Liver (tissue), 9 donors: ENCODE results near the gene ZNF346. TPM values are rescaled to one million over a fixed set of nuclear protein-coding genes. Genes with fewer than 3 reads are reported as not detected.

Source experiments
- DNase-seq: peaks from one replicate; pipeline ENCODE4 v3.0.0-alpha.2; 2017; ENCODE audit warnings: low spot score
- H3K27ac ChIP-seq, 2 donors: one replicate each; pipeline ENCODE4 v1.7.0; 2013; ENCODE audit warnings: inconsistent platforms in 2 of 2, low read length in 2 of 2, control low read depth in 1 of 2, low read depth in 1 of 2, mild to moderate bottlenecking in 1 of 2
- H3K27me3 ChIP-seq, 4 donors: one replicate each; pipeline versions ENCODE4 v1.6.1 to v1.7.0; 2013; ENCODE audit warnings: low read length in 3 of 4, inconsistent platforms in 1 of 4, mild to moderate bottlenecking in 1 of 4, moderate library complexity in 1 of 4; ENCODE audit not compliant: control insufficient read depth in 4 of 4, insufficient read depth in 4 of 4
- H3K36me3 ChIP-seq, 4 donors: one replicate each; pipeline versions ENCODE4 v1.6.1 to v1.7.0; 2013; ENCODE audit warnings: low read length in 3 of 4, mild to moderate bottlenecking in 3 of 4, low read depth in 1 of 4, moderate library complexity in 1 of 4; ENCODE audit not compliant: control insufficient read depth in 4 of 4, insufficient read depth in 3 of 4
- H3K4me1 ChIP-seq, 4 donors: one replicate each; pipeline versions ENCODE4 v1.6.1 to v1.7.0; 2013; ENCODE audit warnings: low read length in 3 of 4, mild to moderate bottlenecking in 3 of 4, moderate library complexity in 1 of 4; ENCODE audit not compliant: control insufficient read depth in 4 of 4, insufficient read depth in 4 of 4
- H3K4me3 ChIP-seq, 3 donors: one replicate each; pipeline versions ENCODE4 v1.6.1 to v1.7.0; 2013; ENCODE audit warnings: low read length in 3 of 3, control low read depth in 1 of 3, low read depth in 1 of 3, mild to moderate bottlenecking in 1 of 3
- H3K9ac ChIP-seq, 2 donors: one replicate each; pipeline ENCODE4 v1.7.0; 2013; ENCODE audit warnings: low read length in 2 of 2, mild to moderate bottlenecking in 2 of 2, moderate library complexity in 2 of 2, control low read depth in 1 of 2, low read depth in 1 of 2
- H3K9me3 ChIP-seq, 4 donors: one replicate each; pipeline versions ENCODE4 v1.6.1 to v1.7.0; 2013; ENCODE audit warnings: low read length in 3 of 4; ENCODE audit not compliant: control insufficient read depth in 4 of 4
- CTCF ChIP-seq: fragments of 150-350 bp; IDR thresholded peaks from 2 replicates; pipeline ENCODE4 v1.5.1; 2017; ENCODE audit warnings: improper control_type of control experiment, low read depth, low read length; ENCODE audit not compliant: missing input control
- EGR1 ChIP-seq, 2 donors: IDR thresholded peaks; 2 replicates each; pipeline ENCODE4 v1.6.1; 2016 to 2018; ENCODE audit warnings: antibody characterized with exemption in 2 of 2, low read depth in 2 of 2
- FOXA1 ChIP-seq: IDR thresholded peaks from 2 replicates; pipeline ENCODE4 v1.6.1; 2016; ENCODE audit warnings: antibody characterized with exemption
- FOXA2 ChIP-seq: IDR thresholded peaks from 2 replicates; pipeline ENCODE4 v1.6.1; 2016; ENCODE audit warnings: antibody characterized with exemption
- GABPA ChIP-seq, 2 donors: IDR thresholded peaks in 1 of 2; conservative IDR thresholded peaks in 1 of 2; 2 replicates each; pipeline ENCODE4 v1.6.1; 2016; ENCODE audit warnings: antibody characterized with exemption in 2 of 2, mild to moderate bottlenecking in 1 of 2, moderate library complexity in 1 of 2
- HNF4A ChIP-seq, 2 donors: conservative IDR thresholded peaks; 2 replicates each; pipeline ENCODE4 v1.6.1; 2016; ENCODE audit warnings: antibody characterized with exemption in 2 of 2, mild to moderate bottlenecking in 2 of 2
- HNF4G ChIP-seq: IDR thresholded peaks from 2 replicates; pipeline ENCODE4 v1.6.1; 2016; ENCODE audit warnings: antibody characterized with exemption
- JUND ChIP-seq, 2 donors: IDR thresholded peaks; 2 replicates each; pipeline ENCODE4 v1.6.1; 2016; ENCODE audit warnings: antibody characterized with exemption in 2 of 2
- NR2F2 ChIP-seq: IDR thresholded peaks from 2 replicates; pipeline ENCODE4 v1.6.1; 2016; ENCODE audit warnings: antibody characterized with exemption
- RAD21 ChIP-seq, 2 donors: IDR thresholded peaks; 2 replicates each; pipeline ENCODE4 v1.6.1; 2016; ENCODE audit warnings: antibody characterized with exemption in 2 of 2, mild to moderate bottlenecking in 2 of 2
- SP1 ChIP-seq: IDR thresholded peaks from 2 replicates; pipeline ENCODE4 v1.6.1; 2018; ENCODE audit warnings: antibody characterized with exemption, mild to moderate bottlenecking
- TAF1 ChIP-seq: conservative IDR thresholded peaks from 2 replicates; pipeline ENCODE4 v1.6.1; 2016; ENCODE audit warnings: antibody characterized with exemption, mild to moderate bottlenecking
- YY1 ChIP-seq: IDR thresholded peaks from 2 replicates; pipeline ENCODE4 v1.6.1; 2016; ENCODE audit warnings: antibody characterized with exemption, mild to moderate bottlenecking
- WGBS: extraction: QIAGEN DNeasy Blood & Tissue Kit; methylation state at CpG from one replicate; pipeline ENCODE4 v1.1.7; 2013; 5-methylcytosine and 5-hydroxymethylcytosine counted together
- polyA plus RNA-seq, 2 donors: library from polyadenylated mRNA; stranded (reverse) in 1 of 2; unstranded in 1 of 2; fragments of 200-250 nt in 1 of 2; fragments of >200 nt in 1 of 2; fragmentation: Nextera tagmentation in 1 of 2; extraction: Ambion mirVana in 1 of 2; gene quantifications; one replicate each; pipeline versions ENCODE4 v1.2.1 to v1.2.3, GENCODE V29; 2013 to 2015
- total RNA-seq, 2 donors: library from RNA; depleted of rRNA; stranded (reverse); fragments of >200 nt; gene quantifications; one replicate each; pipeline ENCODE4 v1.2.3, GENCODE V29; 2014
- TF ChIP-seq, protein P1 (sequence below): IDR thresholded peaks from 2 replicates; pipeline ENCODE4 v1.6.1; 2016; ENCODE audit warnings: antibody characterized with exemption
- TF ChIP-seq, protein P2 (sequence below): IDR thresholded peaks from 2 replicates; pipeline ENCODE4 v1.6.1; 2016; ENCODE audit warnings: antibody characterized with exemption
- TF ChIP-seq, protein P3 (sequence below): IDR thresholded peaks from 2 replicates; pipeline ENCODE4 v1.6.1; 2016; ENCODE audit warnings: antibody characterized with exemption, mild to moderate bottlenecking
- TF ChIP-seq, protein P4 (sequence below): IDR thresholded peaks from 2 replicates; pipeline ENCODE4 v1.6.1; 2016; ENCODE audit warnings: antibody characterized with exemption
- donor health status: healthy.
- donor health status: healthy.
- donor health status: healthy.
- donor health status: healthy.
- donor health status: healthy.

ZNF346 gene
- total and polyA plus RNA-seq, 4 donors: 3.7 to 11.0 (median 6.4) TPM

GRCh38 chr5:177018341-177018740 is 4.2 kb upstream of the ZNF346 start (continued):
- TF ChIP-seq CTCF: no peak
- TF ChIP-seq, protein P1, sequence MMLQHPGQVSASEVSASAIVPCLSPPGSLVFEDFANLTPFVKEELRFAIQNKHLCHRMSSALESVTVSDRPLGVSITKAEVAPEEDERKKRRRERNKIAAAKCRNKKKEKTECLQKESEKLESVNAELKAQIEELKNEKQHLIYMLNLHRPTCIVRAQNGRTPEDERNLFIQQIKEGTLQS: no peak
- TF ChIP-seq RAD21 (IDR thresholded peaks at IDR 0.05): no peak
- no peak for TF ChIP-seq HNF4A (conservative IDR thresholded peaks at IDR 0.05)
- no peak for TF ChIP-seq GABPA (IDR thresholded peaks at IDR 0.05 in 1 of 2, conservative IDR thresholded peaks at IDR 0.05 in 1 of 2)

DNA sequence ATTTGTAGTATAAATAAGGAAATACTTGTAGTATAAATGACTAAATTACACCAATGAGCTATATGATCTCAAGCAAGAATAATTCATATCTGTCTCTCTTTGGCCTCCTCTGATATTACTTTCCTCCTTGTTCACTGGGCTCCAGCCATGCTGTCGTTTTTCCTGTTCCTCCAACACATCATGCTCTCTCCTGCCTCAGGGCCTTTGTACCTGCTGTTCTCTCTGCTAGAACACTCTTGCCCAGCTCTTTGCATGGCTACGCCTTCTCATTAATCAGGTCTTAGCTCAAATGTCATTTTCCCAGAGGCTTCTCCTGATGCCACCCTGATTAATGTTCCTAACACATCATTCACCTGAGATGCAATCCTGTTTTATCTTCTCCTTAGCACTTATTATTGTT is 2.5 kb upstream of the ZNF346 start:
- no peak for TF ChIP-seq YY1
- no peak for TF ChIP-seq SP1
- Histone ChIP-seq H3K27ac (no peak overlapping the region), H3K4me1 (peaks cover 2 to 16% (median 10%) of the 10 kb centered on the region in 4 donors), H3K9ac (no peak overlapping the region), H3K27me3 (no peaks in the 10 kb centered on the region), H3K4me3 (no peak overlapping the region), H3K36me3 (peaks cover 0 to 1% (median 0%) of the 10 kb centered on the region in 4 donors), H3K9me3 (no peaks in the 10 kb centered on the region)
- no peak for DNase-seq
- over 99% methylated on average over 2 of the region's 2 CpGs for WGBS

GRCh38 chr5:177023303-177023664 is 788 bp downstream of the ZNF346 start:
- TF ChIP-seq, protein P2, sequence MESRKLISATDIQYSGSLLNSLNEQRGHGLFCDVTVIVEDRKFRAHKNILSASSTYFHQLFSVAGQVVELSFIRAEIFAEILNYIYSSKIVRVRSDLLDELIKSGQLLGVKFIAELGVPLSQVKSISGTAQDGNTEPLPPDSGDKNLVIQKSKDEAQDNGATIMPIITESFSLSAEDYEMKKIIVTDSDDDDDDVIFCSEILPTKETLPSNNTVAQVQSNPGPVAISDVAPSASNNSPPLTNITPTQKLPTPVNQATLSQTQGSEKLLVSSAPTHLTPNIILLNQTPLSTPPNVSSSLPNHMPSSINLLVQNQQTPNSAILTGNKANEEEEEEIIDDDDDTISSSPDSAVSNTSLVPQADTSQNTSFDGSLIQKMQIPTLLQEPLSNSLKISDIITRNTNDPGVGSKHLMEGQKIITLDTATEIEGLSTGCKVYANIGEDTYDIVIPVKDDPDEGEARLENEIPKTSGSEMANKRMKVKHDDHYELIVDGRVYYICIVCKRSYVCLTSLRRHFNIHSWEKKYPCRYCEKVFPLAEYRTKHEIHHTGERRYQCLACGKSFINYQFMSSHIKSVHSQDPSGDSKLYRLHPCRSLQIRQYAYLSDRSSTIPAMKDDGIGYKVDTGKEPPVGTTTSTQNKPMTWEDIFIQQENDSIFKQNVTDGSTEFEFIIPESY: no peak
- TF ChIP-seq YY1: no peak
- TF ChIP-seq, protein P3, sequence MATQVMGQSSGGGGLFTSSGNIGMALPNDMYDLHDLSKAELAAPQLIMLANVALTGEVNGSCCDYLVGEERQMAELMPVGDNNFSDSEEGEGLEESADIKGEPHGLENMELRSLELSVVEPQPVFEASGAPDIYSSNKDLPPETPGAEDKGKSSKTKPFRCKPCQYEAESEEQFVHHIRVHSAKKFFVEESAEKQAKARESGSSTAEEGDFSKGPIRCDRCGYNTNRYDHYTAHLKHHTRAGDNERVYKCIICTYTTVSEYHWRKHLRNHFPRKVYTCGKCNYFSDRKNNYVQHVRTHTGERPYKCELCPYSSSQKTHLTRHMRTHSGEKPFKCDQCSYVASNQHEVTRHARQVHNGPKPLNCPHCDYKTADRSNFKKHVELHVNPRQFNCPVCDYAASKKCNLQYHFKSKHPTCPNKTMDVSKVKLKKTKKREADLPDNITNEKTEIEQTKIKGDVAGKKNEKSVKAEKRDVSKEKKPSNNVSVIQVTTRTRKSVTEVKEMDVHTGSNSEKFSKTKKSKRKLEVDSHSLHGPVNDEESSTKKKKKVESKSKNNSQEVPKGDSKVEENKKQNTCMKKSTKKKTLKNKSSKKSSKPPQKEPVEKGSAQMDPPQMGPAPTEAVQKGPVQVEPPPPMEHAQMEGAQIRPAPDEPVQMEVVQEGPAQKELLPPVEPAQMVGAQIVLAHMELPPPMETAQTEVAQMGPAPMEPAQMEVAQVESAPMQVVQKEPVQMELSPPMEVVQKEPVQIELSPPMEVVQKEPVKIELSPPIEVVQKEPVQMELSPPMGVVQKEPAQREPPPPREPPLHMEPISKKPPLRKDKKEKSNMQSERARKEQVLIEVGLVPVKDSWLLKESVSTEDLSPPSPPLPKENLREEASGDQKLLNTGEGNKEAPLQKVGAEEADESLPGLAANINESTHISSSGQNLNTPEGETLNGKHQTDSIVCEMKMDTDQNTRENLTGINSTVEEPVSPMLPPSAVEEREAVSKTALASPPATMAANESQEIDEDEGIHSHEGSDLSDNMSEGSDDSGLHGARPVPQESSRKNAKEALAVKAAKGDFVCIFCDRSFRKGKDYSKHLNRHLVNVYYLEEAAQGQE: no peak
- TF ChIP-seq FOXA1: no peak
- TF ChIP-seq TAF1: no peak
- TF ChIP-seq HNF4G: no peak
- no peak for TF ChIP-seq JUND (IDR thresholded peaks at IDR 0.05)
- no peak for TF ChIP-seq CTCF
- TF ChIP-seq, protein P1: no peak
- TF ChIP-seq, protein P4, sequence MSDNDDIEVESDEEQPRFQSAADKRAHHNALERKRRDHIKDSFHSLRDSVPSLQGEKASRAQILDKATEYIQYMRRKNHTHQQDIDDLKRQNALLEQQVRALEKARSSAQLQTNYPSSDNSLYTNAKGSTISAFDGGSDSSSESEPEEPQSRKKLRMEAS: no peak
- TF ChIP-seq HNF4A (conservative IDR thresholded peaks at IDR 0.05): no peak
- no peak for TF ChIP-seq EGR1 (IDR thresholded peaks at IDR 0.05; ENCODE audit: low read depth in 2 of 2)
- no peak for TF ChIP-seq RAD21 (IDR thresholded peaks at IDR 0.05)
- TF ChIP-seq GABPA (IDR thresholded peaks at IDR 0.05 in 1 of 2, conservative IDR thresholded peaks at IDR 0.05 in 1 of 2): no peak
- TF ChIP-seq NR2F2: no peak
- no peak for TF ChIP-seq FOXA2
- peak overlapping the region; percentile 85 to 96 (median 87) for H3K4me3 ChIP-seq
- H3K4me1 ChIP-seq: peaks cover 2 to 16% (median 10%) of the 10 kb centered on the region in 4 donors
- H3K27ac ChIP-seq: peak overlapping the region; percentile 50 to 63
- no peaks in the 10 kb centered on the region for H3K9me3 ChIP-seq
- DNase-seq: no peak
- H3K27me3 ChIP-seq: no peaks in the 10 kb centered on the region
- H3K36me3 ChIP-seq: peaks cover 0 to 1% (median 0%) of the 10 kb centered on the region in 4 donors
- 30% methylated on average over 6 of the region's 6 CpGs for WGBS
- peak overlapping the region; percentile 34 to 61 for H3K9ac ChIP-seq
